SK-N-SH (cell line): Measurements from ENCODE around the gene IFNA8. TPM values are rescaled to one million over a fixed set of nuclear protein-coding genes. Genes with fewer than 3 reads are reported as not detected.

ENCODE experiments used
- CTCF ChIA-PET: fragments of 300-600, 350-600 bp; formaldehyde crosslinking; extraction: SDS; loops from one replicate; lab custom pipeline; 2021; lab: Yijun Ruan, JAX
- POLR2A ChIA-PET: fragments of 350-600 bp; sonication (Branson Sonifier 250); formaldehyde crosslinking; extraction: SDS; loops from one replicate; lab custom pipeline; 2020; ENCODE audit warnings: antibody characterized with exemption, inconsistent platforms; lab: Yijun Ruan, JAX
- DNase-seq: peaks from one replicate; pipeline ENCODE4 v3.0.0; 2012
- H2AFZ ChIP-seq: fragments of 200-600 bp; sonication (generic); 2 replicates; pipeline ENCODE4 v1.8.1; 2016; ENCODE audit warnings: antibody characterized with exemption, mild to moderate bottlenecking, low read depth
- H3F3A ChIP-seq: fragments of 200-600 bp; sonication (generic); replicated peaks from 2 replicates; pipeline ENCODE3; 2016; ENCODE audit warnings: antibody characterized with exemption, mild to moderate bottlenecking; ENCODE audit not compliant: insufficient read depth
- H3K27ac ChIP-seq, 2 experiments: fragments of 200-500 bp in 1 of 2; fragments of 200-600 bp in 1 of 2; sonication (Bioruptor generic) in 1 of 2; sonication (generic), shearing (Covaris generic) in 1 of 2; 2 replicates each; pipeline versions ENCODE4 v1.5.1 to v1.6.1; 2014 to 2016; ENCODE audit warnings: low read depth in 2 of 2, inconsistent platforms in 1 of 2, low read length in 1 of 2, mild to moderate bottlenecking in 1 of 2, mixed read lengths in 1 of 2
- H3K27me3 ChIP-seq: fragments of 200-600 bp; sonication (generic), shearing (Covaris generic); 2 replicates; pipeline ENCODE4 v1.6.1; 2016; ENCODE audit warnings: mixed run types; ENCODE audit not compliant: insufficient read depth
- H3K36me3 ChIP-seq, 2 experiments: fragments of 200-500 bp in 1 of 2; fragments of 200-600 bp in 1 of 2; sonication (Bioruptor generic) in 1 of 2; sonication (generic) in 1 of 2; replicated peaks in 1 of 2; 2 replicates each; pipeline versions ENCODE3 to v1.5.1; 2014 to 2016; ENCODE audit warnings: low read length in 1 of 2, mild to moderate bottlenecking in 1 of 2; ENCODE audit not compliant: insufficient read depth in 2 of 2, control insufficient read depth in 1 of 2
- H3K4me1 ChIP-seq, 2 experiments: fragments of 200-500 bp in 1 of 2; fragments of 200-600 bp in 1 of 2; sonication (Bioruptor generic) in 1 of 2; sonication (generic), shearing (Covaris generic) in 1 of 2; 2 replicates each; pipeline versions ENCODE4 v1.5.1 to v1.6.1; 2014 to 2016; ENCODE audit warnings: low read depth in 1 of 2, low read length in 1 of 2, mixed run types in 1 of 2; ENCODE audit not compliant: insufficient read depth in 2 of 2, control insufficient read depth in 1 of 2
- H3K4me2 ChIP-seq: fragments of 200-600 bp; sonication (generic), shearing (Covaris generic); 2 replicates; pipeline ENCODE4 v1.6.1; 2017; ENCODE audit warnings: mixed run types
- H3K4me3 ChIP-seq, 2 experiments: fragments of 200-500 bp in 1 of 2; fragments of 200-600 bp in 1 of 2; sonication (Bioruptor generic) in 1 of 2; sonication (generic), shearing (Covaris generic) in 1 of 2; 2 replicates each; pipeline versions ENCODE4 v1.5.1 to v1.8.1; 2014 to 2016; ENCODE audit warnings: low read depth in 2 of 2, inconsistent platforms in 1 of 2, low read length in 1 of 2, mild to moderate bottlenecking in 1 of 2, mixed read lengths in 1 of 2, moderate library complexity in 1 of 2
- H3K79me2 ChIP-seq: fragments of 200-600 bp; sonication (generic); 2 replicates; pipeline ENCODE4 v1.8.1; 2017; ENCODE audit warnings: mild to moderate bottlenecking; ENCODE audit not compliant: insufficient read depth
- H3K9ac ChIP-seq: fragments of 200-600 bp; sonication (generic); 2 replicates; pipeline ENCODE4 v1.6.1; 2017; ENCODE audit warnings: mixed run types
- H3K9me2 ChIP-seq: fragments of 200-600 bp; sonication (generic); 2 replicates; pipeline ENCODE4 v1.6.1; 2017; ENCODE audit warnings: mixed run types
- H3K9me3 ChIP-seq: fragments of 200-600 bp; sonication (generic); 2 replicates; pipeline ENCODE4 v1.6.1; 2017; ENCODE audit warnings: mixed run types, mild to moderate bottlenecking, moderate library complexity
- H4K20me1 ChIP-seq: fragments of 200-600 bp; sonication (generic); 2 replicates; pipeline ENCODE4 v1.6.1; 2017; ENCODE audit warnings: mild to moderate bottlenecking, mixed run types; ENCODE audit not compliant: insufficient read depth
- CHD2 ChIP-seq: fragments of 150-350 bp; IDR thresholded peaks from 2 replicates; pipeline ENCODE4 v1.6.1; 2018; ENCODE audit warnings: low read length; ENCODE audit not compliant: partially characterized antibody
- CTCF ChIP-seq: fragments of 200-600 bp; sonication (generic); IDR thresholded peaks from 2 replicates; pipeline ENCODE4 v1.6.1; 2017; ENCODE audit warnings: antibody characterized with exemption, mild to moderate bottlenecking, moderate library complexity
- ELF1 ChIP-seq: IDR thresholded peaks from 2 replicates; pipeline ENCODE4 v1.4.0; 2012
- EP300 ChIP-seq, 2 experiments: IDR thresholded peaks; 2 replicates each; pipeline versions ENCODE4 v1.4.0 to v1.6.1; 2012; ENCODE audit warnings: borderline replicate concordance in 1 of 2, low read depth in 1 of 2, low read length in 1 of 2
- EZH2phosphoT487 ChIP-seq: fragments of 200-600 bp; sonication (generic); IDR thresholded peaks from 2 replicates; pipeline ENCODE4 v1.6.1; 2017; ENCODE audit warnings: low read depth, mixed run types, mild to moderate bottlenecking, antibody characterized with exemption, moderate library complexity, borderline replicate concordance
- FOXM1 ChIP-seq: IDR thresholded peaks from 2 replicates; pipeline ENCODE4 v1.4.0; 2012; ENCODE audit warnings: low read depth, mild to moderate bottlenecking
- GABPA ChIP-seq: IDR thresholded peaks from 2 replicates; pipeline ENCODE4 v1.4.0; 2012; ENCODE audit warnings: low read depth, mild to moderate bottlenecking
- MXI1 ChIP-seq: IDR thresholded peaks from 2 replicates; pipeline ENCODE4 v1.6.1; 2012; ENCODE audit warnings: mild to moderate bottlenecking, low read depth, low read length, improper control_type of control experiment
- NRF1 ChIP-seq: IDR thresholded peaks from 2 replicates; pipeline ENCODE4 v1.6.1; 2012; ENCODE audit warnings: low read depth, mild to moderate bottlenecking, low read length
- POLR2AphosphoS5 ChIP-seq: IDR thresholded peaks from 2 replicates; pipeline ENCODE4 v1.6.1; 2012; ENCODE audit warnings: low read depth, low read length
- RAD21 ChIP-seq: IDR thresholded peaks from 2 replicates; pipeline ENCODE4 v1.6.1; 2012; ENCODE audit warnings: mild to moderate bottlenecking, low read length
- REST ChIP-seq: IDR thresholded peaks from 2 replicates; pipeline ENCODE4 v1.6.1; 2012; ENCODE audit warnings: mild to moderate bottlenecking, low read depth, low read length, moderate library complexity
- RFX5 ChIP-seq: IDR thresholded peaks from 2 replicates; pipeline ENCODE4 v1.6.1; 2012; ENCODE audit warnings: mild to moderate bottlenecking, improper control_type of control experiment, low read length
- RXRA ChIP-seq: IDR thresholded peaks from 2 replicates; pipeline ENCODE4 v1.4.0; 2012; ENCODE audit warnings: low read depth, mild to moderate bottlenecking, borderline replicate concordance
- SIN3A ChIP-seq: IDR thresholded peaks from 2 replicates; pipeline ENCODE4 v1.6.1; 2012; ENCODE audit warnings: low read depth, mild to moderate bottlenecking, low read length, moderate library complexity, borderline replicate concordance
- TAF1 ChIP-seq: IDR thresholded peaks from 2 replicates; pipeline ENCODE4 v1.6.1; 2012; ENCODE audit warnings: low read depth, mild to moderate bottlenecking, low read length, moderate library complexity, borderline replicate concordance
- TCF12 ChIP-seq: IDR thresholded peaks from 2 replicates; pipeline ENCODE4 v1.4.0; 2012
- TEAD4 ChIP-seq: IDR thresholded peaks from 2 replicates; pipeline ENCODE4 v1.4.0; 2012; ENCODE audit warnings: mild to moderate bottlenecking, borderline replicate concordance; ENCODE audit not compliant: insufficient read depth
- USF1 ChIP-seq: IDR thresholded peaks from 2 replicates; pipeline ENCODE4 v1.4.0; 2012; ENCODE audit warnings: low read depth, borderline replicate concordance
- USF2 ChIP-seq: fragments of 150-350 bp; IDR thresholded peaks from 2 replicates; pipeline ENCODE4 v1.6.1; 2017; ENCODE audit warnings: antibody characterized with exemption, low read length, low read depth, borderline replicate concordance
- WGBS: methylation state at CpG from one replicate; pipeline ENCODE4 v1.1.6; 2017; ENCODE audit warnings: low lambda C conversion rate; 5-methylcytosine and 5-hydroxymethylcytosine counted together
- polyA plus RNA-seq, 3 experiments: library from polyadenylated mRNA; depleted of rRNA; stranded (reverse); fragments of >200 nt; gene quantifications; 2 replicates each; pipeline ENCODE4 v1.2.3, GENCODE V29; 2012

The IFNA8 gene
- polyA plus RNA-seq, 1 of the 3 experiments (the other 2 are of a cell fraction) = not detected

GRCh38 chr9:21443849-21444625, 35.1 kb downstream of the IFNA8 start:
- CTCF ChIA-PET = interaction anchor here (1.1 to 2.2 kb wide), 2 partner anchors 10 to 22 kb away, joined by 3 to 11 read pairs; no protein-coding TSS in a partner anchor

More at GRCh38 chr9:21443849-21444625, 35.1 kb downstream of the IFNA8 start:
- no peak for DNase-seq
- Histone ChIP-seq H3K4me3 (no peak overlapping the region), H3K9me2 (no peaks in the 10 kb centered on the region), H2AFZ (no peak overlapping the region), H3F3A (no peaks in the 10 kb centered on the region), H3K79me2 (no peaks in the 10 kb centered on the region), H3K4me2 (no peak overlapping the region), H3K9me3 (no peaks in the 10 kb centered on the region), H4K20me1 (no peaks in the 10 kb centered on the region), H3K27ac (no peak overlapping the region), H3K9ac (no peak overlapping the region), H3K27me3 (peaks cover 12% of the 10 kb centered on the region; the same call in 1 of the 2 replicates), H3K4me1 (no peaks in the 10 kb centered on the region), H3K36me3 (no peaks in the 10 kb centered on the region)
- WGBS = 28% methylated on average over 4 of the region's 4 CpGs
- POLR2A ChIA-PET = no interaction called here
- no peak for TF ChIP-seq TCF12
- no peak for TF ChIP-seq RXRA
- TF ChIP-seq RFX5 = no peak
- TF ChIP-seq MXI1 = no peak
- no peak for TF ChIP-seq USF1
- no peak for TF ChIP-seq EZH2phosphoT487
- no peak for TF ChIP-seq ELF1
- no peak for TF ChIP-seq CHD2
- no peak for TF ChIP-seq GABPA
- no peak for TF ChIP-seq TEAD4
- TF ChIP-seq EP300 (IDR thresholded peaks at IDR 0.05; ENCODE audit: borderline replicate concordance in 1 of 2, low read depth in 1 of 2, low read length in 1 of 2) = no peak
- TF ChIP-seq TAF1 = no peak
- TF ChIP-seq NRF1 = no peak
- no peak for TF ChIP-seq REST
- no peak for TF ChIP-seq POLR2AphosphoS5
- no peak for TF ChIP-seq SIN3A
- TF ChIP-seq CTCF = no peak
- no peak for TF ChIP-seq USF2
- TF ChIP-seq RAD21 = no peak
- TF ChIP-seq FOXM1 = no peak
